AG04450 (cell line): ENCODE data around the gene AAGAB. TPM values are rescaled to one million over a fixed set of nuclear protein-coding genes. Genes with fewer than 3 reads are reported as not detected.

Experiments
- CTCF ChIA-PET: fragments of 300-600, 350-600 bp; formaldehyde crosslinking; extraction: SDS; loops from one replicate; lab custom pipeline; 2022; ENCODE audit warnings: antibody characterized with exemption, inconsistent platforms; lab: Charles Lee
- POLR2A ChIA-PET: fragments of 350-600 bp; formaldehyde crosslinking; extraction: SDS; loops from one replicate; lab custom pipeline; 2021; ENCODE audit warnings: antibody characterized with exemption, inconsistent platforms; lab: Yijun Ruan, JAX
- DNase-seq: peaks from one replicate; pipeline ENCODE4 v3.0.0-alpha.2; 2011; ENCODE audit warnings: low read depth, low spot score
- H3K27ac ChIP-seq: one replicate; pipeline ENCODE4 v1.5.1; 2012; ENCODE audit warnings: low read depth, low read length, control low read depth
- H3K27me3 ChIP-seq: one replicate; pipeline ENCODE4 v1.6.0; 2012; ENCODE audit warnings: low read length; ENCODE audit not compliant: control insufficient read depth, insufficient read depth
- H3K4me3 ChIP-seq: 2 replicates; pipeline ENCODE4 v1.5.1; 2011; ENCODE audit warnings: mild to moderate bottlenecking, low read depth, low read length, control low read depth
- H3K9me3 ChIP-seq: 2 replicates; pipeline ENCODE4 v1.5.1; 2012; ENCODE audit warnings: low read length; ENCODE audit not compliant: control insufficient read depth, insufficient read depth
- CTCF ChIP-seq: IDR thresholded peaks from 2 replicates; pipeline ENCODE4 v1.5.1; 2011; ENCODE audit warnings: low read depth, low read length, control low read depth, inconsistent platforms
- polyA plus RNA-seq: library from polyadenylated mRNA; depleted of rRNA; stranded (reverse); fragments of >200 nt; gene quantifications from 2 replicates; pipeline ENCODE4 v1.2.3, GENCODE V29; 2011

AAGAB gene
- polyA plus RNA-seq, 1 experiment, result 58.0 TPM

- no peak overlapping the region for H3K4me3 ChIP-seq
- POLR2A ChIA-PET, result no interaction called here
- CTCF ChIA-PET, result no interaction called here
- no peaks in the 10 kb centered on the region for H3K9me3 ChIP-seq
- no peaks in the 10 kb centered on the region for H3K27me3 ChIP-seq
- no peak for DNase-seq
- no peak overlapping the region for H3K27ac ChIP-seq
- no peak for TF ChIP-seq CTCF
Measured at GRCh38 chr15:67244971-67245478, 9.4 kb downstream of the AAGAB start.

GRCh38 chr15:67242708-67243111 is 11.8 kb downstream of the AAGAB start:
- POLR2A ChIA-PET, result no interaction called here
- CTCF ChIA-PET, result interaction anchor here (0.6 kb wide), 1 partner anchor 145 kb away, joined by 3 read pairs; no protein-coding TSS in a partner anchor
- Histone ChIP-seq H3K27ac (no peak overlapping the region), H3K27me3 (no peaks in the 10 kb centered on the region), H3K9me3 (no peaks in the 10 kb centered on the region), H3K4me3 (no peak overlapping the region)
- no peak for DNase-seq
- TF ChIP-seq CTCF, result no peak

GRCh38 chr15:67241132-67241855 is 13.2 kb downstream of the AAGAB start:
- no peak for DNase-seq
- CTCF ChIA-PET, result no interaction called here
- H3K4me3 ChIP-seq, result no peak overlapping the region
- POLR2A ChIA-PET, result interaction anchor here (1.3 kb wide), 1 partner anchor 13 kb away, joined by 4 read pairs; the partner anchor contains the start of genes AAGAB and IQCH
- no peaks in the 10 kb centered on the region for H3K27me3 ChIP-seq
- H3K9me3 ChIP-seq, result no peaks in the 10 kb centered on the region
- no peak for TF ChIP-seq CTCF
- H3K27ac ChIP-seq, result no peak overlapping the region

- Histone ChIP-seq H3K27ac (no peak overlapping the region), H3K4me3 (no peak overlapping the region), H3K27me3 (no peaks in the 10 kb centered on the region), H3K9me3 (no peaks in the 10 kb centered on the region)
- CTCF ChIA-PET, result interaction anchor here (1.1 kb wide), 1 partner anchor 294 kb away, joined by 5 read pairs; no protein-coding TSS in a partner anchor
- DNase-seq, result no peak
- no peak for TF ChIP-seq CTCF
- POLR2A ChIA-PET, result interaction anchor here (0.6 to 1.3 kb wide), 2 partner anchors 14 to 136 kb away, joined by 4 to 6 read pairs; partner anchors contain the start of genes AAGAB and IQCH
Measured at GRCh38 chr15:67240235-67241131, 14.0 kb downstream of the AAGAB start.
